BLaER1 treated with 17β-estradiol and CSF1 and Interleukin-3, amounts not matched to agents 10 nM and 100 nM (cell line): ENCODE measurements around the gene ARRB1.

Experiments used
- H3K27ac ChIP-seq, 11 experiments: shearing (Covaris generic); formaldehyde crosslinking; 2 replicates each; pipeline ENCODE4 v1.8.1; 2022
- H3K27me3 ChIP-seq, 11 experiments: shearing (Covaris generic); formaldehyde crosslinking; 2 replicates each; pipeline ENCODE4 v1.8.1; 2022
- H3K36me3 ChIP-seq, 11 experiments: shearing (Covaris generic); formaldehyde crosslinking; 2 replicates each; pipeline ENCODE4 v1.8.1; 2022
- H3K4me1 ChIP-seq, 10 experiments: shearing (Covaris generic); formaldehyde crosslinking; 2 replicates each; pipeline ENCODE4 v1.8.1; 2022
- H3K4me2 ChIP-seq, 11 experiments: shearing (Covaris generic); formaldehyde crosslinking; 2 replicates each; pipeline ENCODE4 v1.8.1; 2022
- H3K4me3 ChIP-seq, 10 experiments: shearing (Covaris generic); formaldehyde crosslinking; 2 replicates each; pipeline ENCODE4 v1.8.1; 2022
- H3K9ac ChIP-seq, 11 experiments: shearing (Covaris generic); formaldehyde crosslinking; 2 replicates each; pipeline ENCODE4 v1.8.1; 2022
- H3K9me3 ChIP-seq, 11 experiments: shearing (Covaris generic); formaldehyde crosslinking; replicated peaks in 1 of 11; 2 replicates each; pipeline ENCODE4 v1.8.1; 2022
- H4K20me1 ChIP-seq, 11 experiments: shearing (Covaris generic); formaldehyde crosslinking; 2 replicates each; pipeline ENCODE4 v1.8.1; 2022
- Cebpa-rat ChIP-seq, 11 experiments: shearing (Covaris generic); IDR thresholded peaks; 2 replicates each; pipeline ENCODE4 v1.8.1; 2022

Gene ARRB1

GRCh38 chr11:75262961-75263852 is 88.3 kb downstream of the ARRB1 start:
- Histone ChIP-seq H3K36me3 (peaks cover 7 to 32% (median 23%) of the 10 kb centered on the region in 11 experiments; a peak in 18 of 22 replicates), H3K9me3 (no peaks in the 10 kb centered on the region), H3K27ac (peak overlapping the region in 8 of 11 experiments; percentile 15 to 90 (median 72); a peak in 14 of 22 replicates), H3K4me2 (peak overlapping the region; percentile 65 to 96 (median 88); a peak in 21 of 22 replicates), H4K20me1 (peaks cover 0 to 61% (median 0%) of the 10 kb centered on the region in 11 experiments; a peak in 5 of 22 replicates), H3K4me1 (peaks cover 56 to 78% (median 66%) of the 10 kb centered on the region in 10 experiments), H3K27me3 (no peaks in the 10 kb centered on the region), H3K4me3 (no peak overlapping the region), H3K9ac (peak overlapping the region in 4 of 11 experiments; percentile 8 to 77 (median 48); a peak in 4 of 22 replicates)
- no peak for TF ChIP-seq Cebpa-rat (IDR thresholded peaks at IDR 0.05)

- Histone ChIP-seq H3K4me1 (peaks cover 56 to 72% (median 66%) of the 10 kb centered on the region in 10 experiments), H3K4me3 (no peak overlapping the region), H3K9ac (peak overlapping the region in 2 of 11 experiments; percentile 6 to 37; a peak in 2 of 22 replicates), H3K27ac (peak overlapping the region in 6 of 11 experiments; percentile 18 to 90 (median 81); a peak in 10 of 22 replicates), H3K4me2 (peak overlapping the region in 7 of 11 experiments; percentile 65 to 96 (median 88); a peak in 11 of 22 replicates), H3K9me3 (no peaks in the 10 kb centered on the region), H3K36me3 (peaks cover 6 to 26% (median 17%) of the 10 kb centered on the region in 11 experiments; a peak in 17 of 22 replicates), H4K20me1 (peaks cover 0 to 61% (median 0%) of the 10 kb centered on the region in 11 experiments; a peak in 5 of 22 replicates), H3K27me3 (no peaks in the 10 kb centered on the region)
- no peak for TF ChIP-seq Cebpa-rat (IDR thresholded peaks at IDR 0.05)
Observed at GRCh38 chr11:75262436-75262835, 89.0 kb downstream of the ARRB1 start.

GRCh38 chr11:75261902-75262361 is 89.5 kb downstream of the ARRB1 start:
- Histone ChIP-seq H3K27me3 (no peaks in the 10 kb centered on the region), H3K4me3 (no peak overlapping the region), H3K9me3 (no peaks in the 10 kb centered on the region), H3K9ac (no peak overlapping the region), H4K20me1 (peaks cover 0 to 59% (median 0%) of the 10 kb centered on the region in 11 experiments; a peak in 5 of 22 replicates), H3K4me1 (peaks cover 56 to 67% (median 63%) of the 10 kb centered on the region in 10 experiments), H3K36me3 (peaks cover 2 to 22% (median 13%) of the 10 kb centered on the region in 11 experiments; a peak in 17 of 22 replicates), H3K27ac (peak overlapping the region in 7 of 11 experiments; percentile 4 to 90 (median 32); a peak in 11 of 22 replicates), H3K4me2 (peak overlapping the region; percentile 11 to 90 (median 56); a peak in 19 of 22 replicates)
- no peak for TF ChIP-seq Cebpa-rat (IDR thresholded peaks at IDR 0.05)

GRCh38 chr11:75260396-75261170 is 90.9 kb downstream of the ARRB1 start:
- peak overlapping the region in 10 of 11 experiments; percentile 11 to 90 (median 54); a peak in 17 of 22 replicates for H3K4me2 ChIP-seq
- peaks cover 0 to 10% (median 3%) of the 10 kb centered on the region in 11 experiments; a peak in 10 of 22 replicates for H3K36me3 ChIP-seq
- H3K4me1 ChIP-seq = peaks cover 46 to 54% (median 49%) of the 10 kb centered on the region in 10 experiments
- no peak overlapping the region for H3K9ac ChIP-seq
- no peak for TF ChIP-seq Cebpa-rat (IDR thresholded peaks at IDR 0.05)
- no peak overlapping the region for H3K4me3 ChIP-seq
- H3K9me3 ChIP-seq = no peaks in the 10 kb centered on the region
- H3K27me3 ChIP-seq = no peaks in the 10 kb centered on the region
- H3K27ac ChIP-seq = no peak overlapping the region
- peaks cover 0 to 49% (median 0%) of the 10 kb centered on the region in 11 experiments; a peak in 5 of 22 replicates for H4K20me1 ChIP-seq

- H4K20me1 ChIP-seq = no peaks in the 10 kb centered on the region
- peaks cover 0 to 11% (median 0%) of the 10 kb centered on the region in 10 experiments; a peak in 6 of 20 replicates for H3K4me1 ChIP-seq
- H3K4me2 ChIP-seq = no peak overlapping the region
- H3K4me3 ChIP-seq = no peak overlapping the region
- H3K36me3 ChIP-seq = 0 out of 22 replicates have a peak, but pooled peaks cover 0 to 3% (median 0%) of the 10 kb centered on the region in 11 experiments
- no peaks in the 10 kb centered on the region for H3K27me3 ChIP-seq
- TF ChIP-seq Cebpa-rat (IDR thresholded peaks at IDR 0.05) = no peak
- H3K27ac ChIP-seq = no peak overlapping the region
- no peak overlapping the region for H3K9ac ChIP-seq
- peaks cover 10 to 25% (median 16%) of the 10 kb centered on the region in 11 experiments; a peak in 21 of 22 replicates for H3K9me3 ChIP-seq
Observed at GRCh38 chr11:75254326-75254725, 97.1 kb downstream of the ARRB1 start.

GRCh38 chr11:75249704-75250103 is 101.8 kb downstream of the ARRB1 start:
- Histone ChIP-seq H4K20me1 (0 out of 22 replicates have a peak, but pooled peaks cover 0 to 9% (median 0%) of the 10 kb centered on the region in 11 experiments), H3K4me1 (peaks cover 0 to 11% (median 0%) of the 10 kb centered on the region in 10 experiments; a peak in 6 of 20 replicates), H3K36me3 (0 out of 22 replicates have a peak, but pooled peaks cover 0 to 3% (median 0%) of the 10 kb centered on the region in 11 experiments), H3K4me2 (no peak overlapping the region), H3K27me3 (peaks cover 0 to 3% (median 0%) of the 10 kb centered on the region in 11 experiments; a peak in 3 of 22 replicates), H3K27ac (no peak overlapping the region), H3K9ac (0 out of 22 replicates have a peak overlapping the region, but pooled peaks of 1 of the 11 experiments have one; percentile 11), H3K4me3 (no peak overlapping the region), H3K9me3 (peaks cover 10 to 22% (median 16%) of the 10 kb centered on the region in 11 experiments; a peak in 21 of 22 replicates)
- TF ChIP-seq Cebpa-rat (IDR thresholded peaks at IDR 0.05) = no peak

GRCh38 chr11:75248924-75249256 is 102.6 kb downstream of the ARRB1 start:
- Histone ChIP-seq H3K27me3 (peaks cover 0 to 11% (median 6%) of the 10 kb centered on the region in 11 experiments; a peak in 11 of 22 replicates), H3K36me3 (0 out of 22 replicates have a peak, but pooled peaks cover 0 to 3% (median 0%) of the 10 kb centered on the region in 11 experiments), H3K9me3 (peaks cover 9 to 16% (median 13%) of the 10 kb centered on the region in 11 experiments; a peak in 21 of 22 replicates), H4K20me1 (peaks cover 0 to 14% (median 0%) of the 10 kb centered on the region in 11 experiments; a peak in 2 of 22 replicates), H3K4me2 (no peak overlapping the region), H3K9ac (no peak overlapping the region), H3K4me1 (peaks cover 0 to 11% (median 0%) of the 10 kb centered on the region in 10 experiments; a peak in 6 of 20 replicates), H3K27ac (no peak overlapping the region), H3K4me3 (no peak overlapping the region)
- TF ChIP-seq Cebpa-rat (IDR thresholded peaks at IDR 0.05) = no peak
